HG03066 (cell line): ENCODE measurements around the gene ST8SIA6.
"Not testable (repeated sequence)": the region's sequence is repeated elsewhere in the genome, so short reads cannot be mapped to it uniquely, and the experiment has no call there.

ENCODE experiments used
- ATAC-seq: cut with Tn5 transposase; IDR thresholded peaks from one replicate; pipeline ENCODE4 v1.9.1; 2021; ENCODE audit warnings: low read depth; ENCODE audit not compliant: unreplicated experiment

ST8SIA6 gene

DNA sequence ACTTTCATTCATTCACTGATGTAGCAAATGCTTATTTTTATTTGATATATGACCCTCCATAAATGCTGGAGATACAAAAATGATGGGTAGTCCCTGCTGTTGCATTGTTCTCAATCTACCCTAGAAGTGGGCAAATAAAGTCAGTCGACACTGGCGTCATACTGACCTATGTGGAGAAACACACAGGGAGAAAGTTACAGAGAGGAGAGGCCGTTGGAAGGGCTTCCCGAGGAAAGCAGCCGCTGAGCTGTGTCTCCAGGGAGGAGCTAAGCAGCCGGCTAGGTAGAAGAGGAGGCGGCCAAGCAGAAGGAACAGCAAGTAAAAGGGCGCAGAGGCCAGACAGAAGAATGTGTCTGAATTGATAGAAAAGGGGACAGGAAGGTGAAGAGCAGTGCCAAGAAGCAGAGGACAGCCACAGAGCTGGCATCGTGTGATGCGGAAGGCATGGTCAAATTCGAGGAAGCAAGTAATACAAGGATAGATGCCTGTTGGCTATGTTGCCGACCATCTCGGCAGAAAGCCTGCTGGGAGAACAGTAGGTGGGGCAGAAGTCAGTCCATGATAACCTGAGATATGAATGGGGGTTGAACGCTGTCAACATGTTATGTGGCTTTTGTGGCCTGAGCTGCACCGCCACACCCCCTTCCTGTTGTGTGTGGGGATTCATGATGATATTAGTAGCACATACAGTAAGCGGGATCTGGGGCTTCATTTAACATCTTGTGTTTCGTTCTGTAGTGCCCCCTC is 25.9 kb downstream of the ST8SIA6 start:
- no peak for ATAC-seq

DNA sequence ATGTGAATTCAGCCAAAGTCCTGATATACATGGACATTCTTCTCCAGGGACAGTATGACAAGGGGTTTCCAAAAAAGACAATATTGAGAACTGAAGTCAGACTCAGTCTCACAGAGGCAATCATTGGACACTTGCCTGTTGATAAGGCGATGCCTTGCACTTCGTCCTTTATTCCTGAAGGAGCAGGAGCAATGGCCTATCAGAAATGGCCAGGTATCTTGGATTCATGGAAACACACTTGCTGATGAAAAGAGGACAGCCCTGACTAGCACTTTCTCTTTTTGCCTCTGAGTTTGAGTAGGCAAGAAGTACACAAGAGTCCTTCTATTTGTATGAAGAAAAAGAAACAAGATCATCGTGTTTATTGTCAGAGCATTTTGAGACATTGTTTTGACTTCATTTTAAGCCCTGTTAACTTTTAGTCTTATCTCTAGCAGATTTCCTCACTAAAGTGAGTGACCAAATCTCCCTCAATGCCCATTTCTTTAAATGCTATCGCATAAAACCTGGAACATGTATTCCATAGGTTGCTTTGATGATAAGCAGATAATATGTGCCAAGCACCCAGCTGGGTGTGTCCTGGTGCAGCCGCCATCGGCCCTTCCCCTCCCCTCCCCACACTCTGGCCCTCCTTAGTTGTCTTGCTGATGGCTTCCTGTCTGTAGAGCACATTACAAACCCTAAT is 26.6 kb downstream of the ST8SIA6 start:
- no peak for ATAC-seq

DNA sequence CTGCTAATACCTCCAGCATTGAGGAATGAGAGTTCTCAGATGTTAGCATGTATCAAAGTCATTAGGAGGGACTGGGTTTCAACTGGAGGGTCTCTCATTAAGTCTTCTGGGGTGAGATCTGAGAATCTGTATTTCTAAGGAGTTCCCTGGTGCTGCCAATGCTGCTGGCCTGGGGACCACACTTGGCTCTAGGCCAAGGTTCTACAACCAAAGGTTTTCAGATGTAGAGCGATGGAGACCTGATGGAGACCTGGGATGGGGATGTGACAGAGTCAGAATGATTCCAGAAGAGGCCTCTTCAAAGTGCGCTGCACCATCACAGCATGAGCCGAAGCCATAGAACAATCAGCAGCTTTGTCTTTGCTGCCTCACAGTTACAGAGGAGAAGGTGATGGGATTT is 27.2 kb downstream of the ST8SIA6 start:
- ATAC-seq = no peak

DNA sequence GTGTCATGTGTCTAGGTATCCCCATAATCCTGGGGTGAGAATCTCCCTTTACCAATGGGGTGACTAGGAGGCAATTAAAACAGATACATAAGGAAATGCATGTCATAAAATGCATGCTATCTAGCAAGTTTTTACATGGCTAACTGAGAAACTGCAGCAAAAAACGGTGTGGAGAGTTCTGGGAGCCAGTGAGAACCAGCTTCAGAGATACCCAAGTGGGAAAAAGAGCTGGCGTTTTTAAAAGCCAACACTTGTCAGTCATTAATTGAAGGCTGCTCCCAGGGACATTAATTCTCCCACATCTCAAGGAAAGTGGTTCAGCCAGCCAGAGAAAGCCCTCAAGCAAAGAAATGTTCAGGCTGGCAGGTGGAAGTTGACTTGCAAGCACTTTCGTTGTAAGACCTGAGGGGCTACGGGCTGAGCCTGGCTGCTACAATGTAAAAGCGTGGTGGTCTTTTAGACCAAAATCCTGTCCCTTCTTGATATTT is 28.1 kb downstream of the ST8SIA6 start:
- ATAC-seq = no peak

DNA sequence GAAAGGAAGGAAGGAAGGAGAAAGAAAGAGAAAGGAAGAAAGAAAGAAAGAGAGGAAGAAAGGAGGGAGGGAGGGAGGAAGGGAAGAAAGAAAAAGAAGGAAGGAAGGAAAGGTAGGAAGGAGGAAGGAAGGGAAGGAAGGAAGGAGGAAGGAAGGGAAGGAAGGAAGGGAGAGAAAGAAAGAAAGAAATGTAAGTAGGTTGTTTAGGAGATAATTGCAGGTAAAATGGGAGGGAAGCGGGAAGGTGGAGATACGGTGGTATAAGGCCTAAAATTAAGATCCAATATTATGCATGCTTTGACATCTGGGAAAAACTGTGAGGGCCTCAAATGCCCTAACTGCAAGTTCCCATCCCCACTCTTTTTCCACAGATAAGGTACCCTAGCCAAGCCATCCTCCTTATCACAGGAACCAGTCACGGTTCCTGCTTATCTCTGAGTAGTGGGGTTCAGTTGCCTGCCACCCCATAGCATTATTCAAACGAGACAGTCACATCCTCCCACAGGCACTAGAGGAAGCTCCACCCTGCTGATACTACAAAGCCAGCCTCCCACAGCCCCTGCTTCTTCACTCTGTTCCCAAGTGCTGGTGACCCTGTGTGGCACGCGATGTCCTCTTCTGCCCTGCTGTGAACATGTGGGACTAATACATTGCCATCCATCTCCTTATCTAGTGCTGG is 28.7 kb downstream of the ST8SIA6 start:
- no peak for ATAC-seq

DNA sequence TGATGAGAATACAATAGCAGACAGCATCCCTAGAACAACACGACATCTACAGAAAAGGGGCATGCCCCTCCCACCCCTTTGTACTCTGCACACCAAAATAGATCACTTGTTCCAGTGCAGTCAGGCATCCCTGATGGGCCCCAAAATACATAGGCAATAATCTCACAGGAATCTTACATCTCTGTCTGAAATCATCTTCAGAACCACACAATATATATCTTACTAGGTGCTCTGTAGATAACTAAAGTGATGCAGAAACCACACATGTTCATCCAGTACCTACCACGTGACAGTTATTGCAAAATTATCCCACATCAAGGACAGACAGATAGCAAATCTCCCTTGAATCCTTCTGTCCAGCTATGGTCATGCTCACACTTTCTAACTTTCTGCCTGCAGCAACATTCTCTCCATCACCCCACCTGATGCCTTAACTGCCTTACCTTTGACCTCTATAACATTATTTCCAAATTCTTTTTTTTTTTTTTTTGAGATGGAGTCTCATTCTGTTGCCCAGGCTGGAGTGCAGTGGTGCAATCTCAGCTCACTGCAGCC is 30.7 kb downstream of the ST8SIA6 start:
- ATAC-seq = no peak

DNA sequence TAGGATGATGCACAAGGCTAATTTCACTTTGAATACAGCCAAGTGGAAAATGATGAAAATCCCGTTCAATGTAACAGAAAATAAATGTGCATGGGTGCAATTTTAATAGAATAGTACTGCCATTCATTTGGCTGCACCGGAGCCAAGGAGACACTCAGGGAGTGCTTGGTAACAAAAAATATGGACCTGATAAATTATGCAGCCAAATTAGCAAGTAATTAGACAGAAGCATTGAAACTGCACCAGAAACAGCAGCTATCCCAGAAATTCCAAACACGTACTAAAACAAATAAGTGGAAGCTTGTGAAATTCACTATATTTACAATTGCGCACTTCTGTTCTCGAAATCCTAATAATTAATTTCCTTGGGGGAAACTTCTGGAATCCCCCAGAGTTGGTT is 31.5 kb downstream of the ST8SIA6 start:
- no peak for ATAC-seq

DNA sequence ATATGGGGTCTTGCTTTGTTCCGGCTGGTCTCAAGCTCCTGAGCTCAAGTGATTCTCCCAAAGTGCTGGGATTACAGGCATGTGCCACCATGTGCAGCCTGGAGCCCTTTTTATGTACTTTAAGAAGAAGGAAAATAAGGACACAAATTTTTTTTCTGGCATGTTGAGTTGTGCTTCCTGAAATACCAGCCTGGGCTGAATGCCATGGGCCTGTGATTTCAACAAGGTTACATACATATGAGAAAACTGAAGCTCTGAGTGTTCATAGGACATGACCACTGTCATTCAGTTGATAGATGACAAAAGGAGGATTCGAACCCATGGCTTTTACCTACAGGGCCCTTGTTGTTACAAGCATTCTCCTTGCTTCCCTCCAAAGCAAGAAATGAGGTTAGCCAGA is 36.1 kb downstream of the ST8SIA6 start:
- ATAC-seq = no peak

DNA sequence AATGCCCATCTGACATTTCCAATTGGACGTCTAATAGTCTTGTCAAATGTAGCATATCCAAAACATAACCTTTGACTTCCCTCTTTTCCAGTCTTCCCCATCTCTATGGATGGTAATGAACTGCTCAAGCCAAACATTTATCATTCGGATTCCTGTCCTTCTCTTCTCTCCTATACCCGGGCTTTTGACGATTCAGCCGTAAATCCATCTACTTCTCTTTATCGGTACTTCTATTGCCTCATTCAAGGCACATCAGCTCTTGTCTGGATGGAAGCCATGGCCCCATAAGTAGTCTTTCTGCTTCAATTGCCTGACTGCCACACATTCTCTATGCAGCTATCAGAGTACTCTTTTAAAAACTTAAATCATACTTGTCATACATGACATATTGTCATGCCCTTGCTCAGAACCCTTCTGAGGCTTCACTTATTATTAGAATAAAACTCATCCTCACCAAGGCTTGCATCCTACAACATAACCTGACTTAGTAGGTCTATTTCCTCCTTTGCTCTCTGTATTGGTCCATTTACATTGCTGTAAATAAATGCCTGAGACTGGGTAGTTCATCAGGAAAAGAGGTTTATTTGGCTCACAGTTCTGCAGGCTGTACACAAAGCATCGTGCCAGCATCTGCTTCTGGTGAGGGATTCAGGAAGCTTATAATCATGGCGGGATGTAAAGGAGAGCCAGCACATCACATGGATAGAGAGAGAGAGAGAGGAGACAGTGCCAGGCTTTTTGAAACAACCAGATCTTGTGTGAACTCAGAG is 37.8 kb downstream of the ST8SIA6 start:
- no peak for ATAC-seq

DNA sequence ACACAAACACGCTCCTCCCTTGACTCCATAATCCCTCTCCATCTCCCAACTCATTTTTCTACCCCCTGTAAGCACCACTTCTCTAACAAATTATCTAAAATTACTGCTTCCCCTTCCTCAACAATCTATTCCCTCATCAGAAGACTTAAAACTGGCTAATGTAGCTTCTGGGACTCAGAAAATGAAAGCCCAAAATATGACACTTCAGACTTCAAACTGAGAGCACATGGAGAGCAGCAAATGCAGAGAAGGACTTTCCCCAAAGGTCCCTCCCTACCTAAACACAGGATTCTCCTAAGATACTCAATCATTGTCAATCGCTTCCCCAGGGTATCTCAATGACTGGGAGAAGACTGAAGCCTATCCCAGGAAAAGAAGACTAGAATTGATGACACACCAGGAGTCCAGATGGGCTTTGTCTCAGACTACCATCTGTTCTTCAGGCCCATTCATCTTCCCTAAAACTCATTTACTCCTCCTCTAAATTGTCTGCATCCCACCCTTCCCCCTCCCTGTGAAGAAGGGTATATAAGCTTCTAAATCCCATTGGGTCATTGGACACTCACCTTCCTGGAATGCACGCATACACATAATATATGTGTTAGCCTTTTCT is 39.2 kb downstream of the ST8SIA6 start:
- no peak for ATAC-seq

DNA sequence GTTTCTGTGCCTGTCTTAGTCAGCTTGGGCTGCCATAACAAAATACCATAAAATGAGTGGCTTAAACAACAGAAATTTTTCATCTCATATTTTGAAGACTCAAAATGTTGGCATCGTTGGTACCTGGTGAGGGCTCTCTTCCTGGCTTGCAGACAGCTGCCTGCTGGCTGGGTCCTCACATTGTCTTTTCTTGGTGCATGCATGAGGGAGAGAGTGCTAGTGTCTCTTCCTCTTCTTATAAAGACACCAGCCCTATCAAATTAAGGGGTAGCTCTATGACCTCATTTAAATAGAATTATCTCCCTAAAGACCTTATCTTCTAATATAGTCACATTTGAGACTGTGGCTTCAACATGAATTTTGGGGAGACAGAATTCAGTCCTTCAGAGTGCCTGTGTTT is 39.9 kb downstream of the ST8SIA6 start:
- ATAC-seq = no peak

DNA sequence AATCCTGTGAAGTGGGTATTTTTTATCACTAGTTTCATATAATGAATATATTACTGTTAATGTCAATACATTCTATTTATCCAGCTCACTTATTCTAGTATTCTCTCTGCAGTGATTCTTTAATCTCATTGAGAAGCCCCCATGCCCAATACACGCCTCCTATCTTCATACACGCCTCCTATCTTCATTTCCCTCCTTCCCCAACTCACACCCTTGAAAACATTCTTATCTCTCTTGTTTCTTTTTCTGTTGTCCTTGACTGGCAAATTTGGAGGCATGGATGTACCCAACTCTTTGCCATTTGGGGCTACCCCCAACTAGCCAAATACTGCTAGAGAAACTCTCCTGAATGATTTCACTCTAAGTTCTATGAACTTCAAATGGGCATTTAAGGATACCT is 40.5 kb downstream of the ST8SIA6 start:
- ATAC-seq = no peak

DNA sequence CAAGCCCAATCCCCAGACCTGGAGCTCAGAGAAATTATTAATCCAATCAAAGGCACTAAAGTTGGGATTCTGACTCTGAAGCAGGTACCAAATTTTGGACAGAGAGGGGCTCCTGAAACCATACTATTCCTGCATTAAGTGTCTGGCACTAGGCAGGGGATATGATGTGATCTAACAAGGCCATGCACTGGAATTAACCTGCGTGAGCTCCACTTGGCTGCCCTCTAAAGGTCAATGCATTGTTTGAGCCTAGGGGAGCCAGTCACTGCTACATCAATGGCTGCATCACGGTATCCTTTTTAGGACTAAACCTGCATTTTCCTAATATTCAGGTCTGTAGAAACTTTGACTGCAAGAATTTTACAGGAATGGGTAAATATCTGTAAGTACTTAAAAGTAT is 42.1 kb downstream of the ST8SIA6 start:
- ATAC-seq = no peak

DNA sequence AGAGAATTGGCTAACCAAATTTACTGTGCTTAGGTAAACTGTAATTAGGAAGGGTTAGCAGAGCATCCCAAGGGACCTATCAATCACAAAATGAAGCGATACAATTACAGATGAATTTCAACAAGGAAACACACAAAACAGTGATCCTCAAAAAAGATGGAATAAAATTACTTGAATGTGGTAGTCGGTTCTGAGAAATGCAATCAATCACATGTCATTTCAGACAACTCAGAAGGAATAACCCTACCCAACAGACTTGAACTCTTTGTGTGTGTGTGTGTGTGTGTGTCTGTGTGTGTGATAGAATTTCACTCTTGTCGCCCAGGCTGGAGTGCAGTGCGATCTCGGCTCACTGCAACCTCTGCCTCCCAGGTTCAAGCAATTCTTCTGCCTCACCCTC is 43.5 kb downstream of the ST8SIA6 start:
- no peak for ATAC-seq

DNA sequence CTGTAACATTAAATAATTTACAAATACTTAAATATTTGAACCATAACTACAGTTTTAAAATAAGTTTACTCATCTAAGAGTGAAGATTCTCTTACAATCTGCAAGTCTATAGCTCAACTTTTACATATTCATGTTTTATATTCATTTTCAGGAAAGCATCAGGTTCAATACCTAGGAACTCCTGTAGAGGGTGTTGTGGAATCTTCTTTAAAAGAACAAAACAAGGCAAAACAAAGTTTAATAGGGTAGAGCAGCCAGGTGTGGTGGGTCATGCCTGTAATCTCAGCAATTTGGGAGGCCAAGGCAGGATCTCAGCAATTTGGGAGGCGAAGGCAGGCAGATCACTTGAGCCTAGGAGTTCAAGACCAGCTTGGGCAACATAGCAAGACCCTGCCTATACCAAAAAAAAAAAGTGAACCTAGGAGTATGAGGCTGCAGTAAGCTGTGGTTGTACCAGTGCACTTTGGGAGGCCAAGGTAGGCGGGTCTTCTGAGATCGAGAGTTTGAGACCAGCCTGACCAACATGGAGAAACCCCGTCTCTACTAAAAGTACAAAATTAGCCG is 45.1 kb downstream of the ST8SIA6 start:
- peak; percentile 58 for ATAC-seq

DNA sequence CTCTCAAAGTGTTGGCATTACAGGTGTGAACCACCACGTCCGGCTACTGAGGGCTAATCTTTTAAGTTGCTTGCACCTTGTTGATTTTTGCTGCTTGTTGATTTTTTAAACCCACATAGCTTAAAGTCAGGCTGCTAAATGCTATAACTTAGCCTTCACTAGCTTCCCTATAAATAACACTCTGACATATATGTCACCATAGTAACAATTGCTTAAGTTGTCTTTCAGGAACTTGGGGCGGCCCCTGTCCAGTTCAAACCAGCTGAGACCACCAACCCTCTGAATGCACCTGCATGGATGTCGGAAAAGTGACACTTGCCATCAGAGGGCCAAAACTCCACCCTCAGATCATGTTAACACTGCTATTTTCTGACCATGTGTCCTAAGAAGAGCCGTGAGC is 47.3 kb downstream of the ST8SIA6 start:
- ATAC-seq = no peak

DNA sequence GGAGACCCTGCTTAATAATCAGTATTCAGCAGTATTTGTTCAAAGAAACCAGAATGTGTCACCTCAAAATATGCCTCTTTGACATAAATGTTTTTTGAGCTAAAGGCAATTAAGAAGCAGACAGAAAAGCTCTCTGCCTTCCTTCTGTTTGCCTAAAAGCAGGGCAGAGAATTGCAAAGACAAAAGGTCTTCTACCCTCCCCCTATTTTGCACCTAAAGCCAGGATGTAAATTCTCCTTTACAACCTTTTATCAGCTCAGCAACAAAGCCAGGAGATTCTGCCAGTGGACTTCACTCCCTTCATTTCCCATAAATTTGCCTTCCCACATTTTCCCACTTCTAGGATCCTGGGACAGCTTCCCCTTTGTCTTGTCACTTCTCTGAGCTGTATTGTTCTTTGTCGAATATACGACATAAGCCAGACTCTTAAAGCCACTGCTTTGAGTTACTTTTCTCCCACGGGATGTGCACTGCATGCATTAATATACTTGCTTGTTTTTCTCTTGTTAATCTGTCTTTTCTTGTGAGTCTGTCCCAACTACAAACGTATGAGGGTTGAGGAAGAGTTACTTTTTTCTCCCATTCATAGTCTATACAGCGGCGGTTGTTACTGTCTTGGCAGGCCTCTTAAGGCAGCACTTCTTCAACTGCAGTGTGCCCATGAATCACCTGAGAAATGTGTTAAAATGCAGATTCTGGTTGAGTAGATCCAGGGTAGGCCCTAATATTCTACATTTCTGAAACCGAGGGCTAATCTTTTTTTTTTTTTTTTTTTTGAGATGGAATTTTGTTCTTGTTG is 48.2 kb downstream of the ST8SIA6 start:
- ATAC-seq = no peak

DNA sequence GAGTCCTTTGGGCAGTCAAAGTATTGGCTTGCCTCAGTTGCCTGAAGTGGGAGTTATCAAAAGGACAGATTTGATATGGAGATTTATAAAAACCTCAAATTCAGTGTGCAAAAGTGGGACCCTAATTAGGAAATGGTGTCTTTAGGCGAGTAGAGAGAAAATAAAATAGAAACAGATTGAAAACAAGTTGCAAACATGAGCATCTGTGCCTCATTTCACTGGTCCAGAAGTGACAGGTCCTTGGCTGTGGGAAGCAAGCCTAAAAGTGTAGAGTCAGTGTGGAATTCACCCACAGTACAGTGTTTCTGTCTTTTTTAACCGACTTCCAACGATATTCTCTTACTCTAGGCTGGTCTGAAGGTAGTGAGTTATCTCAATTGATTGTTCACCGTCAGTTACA is 51.2 kb downstream of the ST8SIA6 start:
- no peak for ATAC-seq

DNA sequence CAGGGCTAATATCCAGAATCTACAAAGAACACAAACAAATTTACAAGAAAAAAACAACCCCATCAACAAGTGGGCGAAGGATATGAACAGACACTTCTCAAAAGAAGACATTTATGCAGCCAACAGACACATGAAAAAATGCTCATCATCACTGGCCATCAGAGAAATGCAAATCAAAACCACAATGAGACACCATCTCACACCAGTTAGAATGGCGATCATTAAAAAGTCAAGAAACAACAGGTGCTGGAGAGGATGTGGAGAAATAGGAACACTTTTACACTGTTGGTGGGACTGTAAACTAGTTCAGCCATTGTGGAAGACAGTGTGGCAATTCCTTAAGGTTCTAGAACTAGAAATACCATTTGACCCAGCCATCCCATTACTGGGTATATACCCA is 52.4 kb downstream of the ST8SIA6 start:
- not testable (repeated sequence) for ATAC-seq
